SU-DHL-6 (cell line): Measurements from ENCODE around the gene SMPDL3B.

ENCODE experiments used
- EZH2phosphoT487 ChIP-seq: fragments of 200-600 bp; sonication (generic), shearing (Covaris generic); conservative IDR thresholded peaks from 2 replicates; pipeline ENCODE4 v1.6.1; 2018; ENCODE audit warnings: mild to moderate bottlenecking, antibody characterized with exemption, low read length, moderate library complexity, mixed read lengths
- TF ChIP-seq, protein P1 (sequence below): fragments of 200-600 bp; sonication (generic); IDR thresholded peaks from one replicate; pipeline ENCODE4 v1.5.1; 2017; ENCODE audit warnings: antibody characterized with exemption, mild to moderate bottlenecking, low read length, moderate library complexity; ENCODE audit not compliant: insufficient read depth, poor library complexity, severe bottlenecking

DNA sequence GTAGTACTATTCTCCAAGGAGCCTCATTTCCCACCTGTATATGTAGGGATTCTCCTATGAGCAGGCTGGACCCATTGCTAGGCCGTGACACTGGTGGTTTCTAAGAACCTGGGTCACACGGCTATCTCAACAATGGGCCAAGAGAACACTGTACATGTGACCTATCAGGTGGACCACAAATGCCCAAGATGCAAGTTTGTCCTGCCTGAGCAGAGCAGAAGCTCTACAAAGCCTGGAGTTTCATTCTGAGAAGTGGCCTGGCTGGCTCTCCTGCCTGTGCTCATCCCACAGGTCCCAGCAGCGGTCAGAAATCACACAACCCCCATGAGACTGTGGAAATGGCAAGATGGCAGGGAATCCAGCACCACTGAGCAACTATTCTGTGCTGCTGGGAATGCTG lies 45.3 kb upstream of the SMPDL3B start:
- TF ChIP-seq, protein P1, sequence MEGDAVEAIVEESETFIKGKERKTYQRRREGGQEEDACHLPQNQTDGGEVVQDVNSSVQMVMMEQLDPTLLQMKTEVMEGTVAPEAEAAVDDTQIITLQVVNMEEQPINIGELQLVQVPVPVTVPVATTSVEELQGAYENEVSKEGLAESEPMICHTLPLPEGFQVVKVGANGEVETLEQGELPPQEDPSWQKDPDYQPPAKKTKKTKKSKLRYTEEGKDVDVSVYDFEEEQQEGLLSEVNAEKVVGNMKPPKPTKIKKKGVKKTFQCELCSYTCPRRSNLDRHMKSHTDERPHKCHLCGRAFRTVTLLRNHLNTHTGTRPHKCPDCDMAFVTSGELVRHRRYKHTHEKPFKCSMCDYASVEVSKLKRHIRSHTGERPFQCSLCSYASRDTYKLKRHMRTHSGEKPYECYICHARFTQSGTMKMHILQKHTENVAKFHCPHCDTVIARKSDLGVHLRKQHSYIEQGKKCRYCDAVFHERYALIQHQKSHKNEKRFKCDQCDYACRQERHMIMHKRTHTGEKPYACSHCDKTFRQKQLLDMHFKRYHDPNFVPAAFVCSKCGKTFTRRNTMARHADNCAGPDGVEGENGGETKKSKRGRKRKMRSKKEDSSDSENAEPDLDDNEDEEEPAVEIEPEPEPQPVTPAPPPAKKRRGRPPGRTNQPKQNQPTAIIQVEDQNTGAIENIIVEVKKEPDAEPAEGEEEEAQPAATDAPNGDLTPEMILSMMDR, result no peak
- no peak for TF ChIP-seq EZH2phosphoT487
